GM06990 (cell line): ENCODE data around the gene ARHGAP23.

Experiments
- DNase-seq: peaks from one replicate; pipeline ENCODE4 v3.0.0-alpha.2; 2011; ENCODE audit not compliant: insufficient read length; ENCODE audit errors: extremely low read depth
- H3K27me3 ChIP-seq: replicated peaks from 2 replicates; pipeline ENCODE4 v1.6.0; 2011; ENCODE audit warnings: low read length; ENCODE audit not compliant: control insufficient read depth, insufficient read depth
- H3K36me3 ChIP-seq: 2 replicates; pipeline ENCODE4 v1.5.1; 2011; ENCODE audit warnings: low read length; ENCODE audit not compliant: control insufficient read depth, insufficient read depth
- H3K4me3 ChIP-seq: replicated peaks from 2 replicates; pipeline ENCODE4 v1.5.1; 2011; ENCODE audit warnings: low read depth, mild to moderate bottlenecking, control low read depth, low read length
- CTCF ChIP-seq: IDR thresholded peaks from 2 replicates; pipeline ENCODE4 v1.5.1; 2011; ENCODE audit warnings: low read length, control low read depth, mild to moderate bottlenecking, inconsistent platforms; ENCODE audit not compliant: insufficient read depth, poor library complexity, severe bottlenecking

The ARHGAP23 gene

GRCh38 chr17:38442548-38442947 is 14.3 kb downstream of the ARHGAP23 start:
- no peak for DNase-seq
- TF ChIP-seq CTCF, result no peak
- no peak overlapping the region for H3K4me3 ChIP-seq
- H3K27me3 ChIP-seq, result no peaks in the 10 kb centered on the region; the same call in 1 of the 2 replicates
- H3K36me3 ChIP-seq, result no peaks in the 10 kb centered on the region

GRCh38 chr17:38443356-38444031 is 15.2 kb downstream of the ARHGAP23 start:
- no peak overlapping the region for H3K4me3 ChIP-seq
- no peak for TF ChIP-seq CTCF
- H3K27me3 ChIP-seq, result no peaks in the 10 kb centered on the region; the same call in 1 of the 2 replicates
- no peak for DNase-seq
- H3K36me3 ChIP-seq, result no peaks in the 10 kb centered on the region

- TF ChIP-seq CTCF, result peak; percentile 98
- no peaks in the 10 kb centered on the region for H3K36me3 ChIP-seq
Observed at GRCh38 chr17:38444151-38444550, 15.9 kb downstream of the ARHGAP23 start.

GRCh38 chr17:38447502-38448085 is 19.3 kb downstream of the ARHGAP23 start:
- Histone ChIP-seq H3K27me3 (no peaks in the 10 kb centered on the region; the same call in 1 of the 2 replicates), H3K36me3 (no peaks in the 10 kb centered on the region), H3K4me3 (no peak overlapping the region)
- no peak for TF ChIP-seq CTCF
- DNase-seq, result no peak

More at GRCh38 chr17:38444151-38444550, 15.9 kb downstream of the ARHGAP23 start:
- peak; percentile 47 for DNase-seq
- H3K4me3 ChIP-seq, result no peak overlapping the region; the same call in 1 of the 2 replicates
- no peaks in the 10 kb centered on the region; the same call in 1 of the 2 replicates for H3K27me3 ChIP-seq

- Histone ChIP-seq H3K4me3 (no peak overlapping the region), H3K36me3 (no peaks in the 10 kb centered on the region), H3K27me3 (no peaks in the 10 kb centered on the region; the same call in 1 of the 2 replicates)
- no peak for TF ChIP-seq CTCF
- no peak for DNase-seq
Observed at GRCh38 chr17:38448208-38448771, 20.0 kb downstream of the ARHGAP23 start.
